H9 (cell line): ENCODE measurements around the gene ING2. TPM values are rescaled to one million over a fixed set of nuclear protein-coding genes. Genes with fewer than 3 reads are reported as not detected.

Experiments
- DNase-seq: peaks from one replicate; pipeline ENCODE4 v3.0.0-alpha.2; 2017
- H2AFZ ChIP-seq: one replicate; pipeline ENCODE4 v1.6.1; 2013; ENCODE audit warnings: mild to moderate bottlenecking, low read length, control low read depth, moderate library complexity
- H2AK5ac ChIP-seq: 2 replicates; pipeline ENCODE4 v1.6.1; 2013; ENCODE audit warnings: low read length, control low read depth, mixed read lengths; ENCODE audit not compliant: insufficient read length
- H2BK120ac ChIP-seq: one replicate; pipeline ENCODE4 v1.6.1; 2013; ENCODE audit warnings: low read depth, mild to moderate bottlenecking, low read length, control low read depth, inconsistent platforms; ENCODE audit not compliant: poor library complexity, severe bottlenecking
- H2BK12ac ChIP-seq: 2 replicates; pipeline ENCODE4 v1.6.1; 2013; ENCODE audit warnings: low read length, control low read depth, mixed read lengths, low read depth; ENCODE audit not compliant: insufficient read length
- H2BK15ac ChIP-seq: 2 replicates; pipeline ENCODE4 v1.6.1; 2013; ENCODE audit warnings: low read depth, low read length, control low read depth
- H2BK20ac ChIP-seq: one replicate; pipeline ENCODE4 v1.6.1; 2013; ENCODE audit warnings: low read depth, mild to moderate bottlenecking, low read length, control low read depth, inconsistent platforms; ENCODE audit not compliant: poor library complexity, severe bottlenecking
- H2BK5ac ChIP-seq: 2 replicates; pipeline ENCODE4 v1.6.1; 2013; ENCODE audit warnings: low read length, control low read depth, mixed read lengths; ENCODE audit not compliant: insufficient read length
- H3K14ac ChIP-seq: 2 replicates; pipeline ENCODE4 v1.6.1; 2013; ENCODE audit warnings: low read length, control low read depth; ENCODE audit not compliant: insufficient read depth
- H3K18ac ChIP-seq: 2 replicates; pipeline ENCODE4 v1.6.1; 2013; ENCODE audit warnings: low read depth, mild to moderate bottlenecking, mixed read lengths, low read length, control low read depth; ENCODE audit not compliant: insufficient read length
- H3K23ac ChIP-seq: 2 replicates; pipeline ENCODE4 v1.6.1; 2013; ENCODE audit warnings: low read length, control low read depth, mixed read lengths, low read depth; ENCODE audit not compliant: insufficient read length
- H3K23me2 ChIP-seq: 2 replicates; pipeline ENCODE4 v1.6.1; 2013; ENCODE audit warnings: low read depth, mild to moderate bottlenecking, mixed read lengths, low read length, control low read depth; ENCODE audit not compliant: insufficient read length, poor library complexity, severe bottlenecking
- H3K27ac ChIP-seq: 2 replicates; pipeline ENCODE4 v1.5.1; 2013; ENCODE audit warnings: low read length, control low read depth, mixed read lengths, low read depth; ENCODE audit not compliant: insufficient read length
- H3K27me3 ChIP-seq: 2 replicates; pipeline ENCODE4 v1.6.1; 2013; ENCODE audit warnings: low read length, control low read depth, inconsistent platforms; ENCODE audit not compliant: insufficient read depth
- H3K4ac ChIP-seq: 2 replicates; pipeline ENCODE4 v1.6.1; 2013; ENCODE audit warnings: low read depth, mild to moderate bottlenecking, control low read depth, inconsistent platforms, low read length, moderate library complexity
- H3K4me1 ChIP-seq: 2 replicates; pipeline ENCODE4 v1.6.1; 2013; ENCODE audit warnings: low read length, control low read depth, inconsistent platforms; ENCODE audit not compliant: insufficient read depth
- H3K4me2 ChIP-seq: 2 replicates; pipeline ENCODE4 v1.6.1; 2013; ENCODE audit warnings: low read length, control low read depth, mixed read lengths; ENCODE audit not compliant: insufficient read length, insufficient read depth
- H3K56ac ChIP-seq: 2 replicates; pipeline ENCODE4 v1.6.1; 2013; ENCODE audit warnings: low read depth, mild to moderate bottlenecking, mixed read lengths, low read length, control low read depth; ENCODE audit not compliant: insufficient read length
- H3K79me1 ChIP-seq: 2 replicates; pipeline ENCODE4 v1.6.1; 2013; ENCODE audit warnings: low read depth, mild to moderate bottlenecking, moderate library complexity, low read length, control low read depth, inconsistent platforms; ENCODE audit not compliant: insufficient read depth, poor library complexity, severe bottlenecking
- H3K79me2 ChIP-seq: 2 replicates; pipeline ENCODE4 v1.6.1; 2013; ENCODE audit warnings: low read length, control low read depth, inconsistent platforms; ENCODE audit not compliant: insufficient read depth
- H3K9ac ChIP-seq: 2 replicates; pipeline ENCODE4 v1.6.1; 2013; ENCODE audit warnings: low read length, control low read depth, mixed read lengths; ENCODE audit not compliant: insufficient read length; ENCODE audit errors: extremely low read depth
- H3K9me3 ChIP-seq: one replicate; pipeline ENCODE4 v1.6.1; 2013; ENCODE audit warnings: low read depth, low read length, inconsistent platforms; ENCODE audit not compliant: control insufficient read depth
- H3T11ph ChIP-seq: one replicate; pipeline ENCODE4 v1.6.1; 2013; ENCODE audit warnings: mild to moderate bottlenecking, low read length, control low read depth, inconsistent platforms
- H4K20me1 ChIP-seq: one replicate; pipeline ENCODE4 v1.6.1; 2013; ENCODE audit not compliant: control insufficient read depth, insufficient read length, insufficient read depth
- H4K5ac ChIP-seq: 2 replicates; pipeline ENCODE4 v1.6.1; 2013; ENCODE audit warnings: low read depth, mild to moderate bottlenecking, mixed read lengths, low read length, control low read depth; ENCODE audit not compliant: insufficient read length
- H4K8ac ChIP-seq: replicated peaks from 2 replicates; pipeline ENCODE4 v1.6.1; 2013; ENCODE audit warnings: low read length, control low read depth, mixed read lengths, low read depth; ENCODE audit not compliant: insufficient read length
- H4K91ac ChIP-seq: 2 replicates; pipeline ENCODE4 v1.6.1; 2013; ENCODE audit warnings: low read depth, mild to moderate bottlenecking, moderate library complexity, mixed read lengths, low read length, control low read depth; ENCODE audit not compliant: insufficient read length
- H3K27ac Mint-ChIP-seq, 3 experiments: 2 replicates in 2 of 3; 3 replicates in 1 of 3; pipeline ENCODE4 v1.8.0; 2020 to 2021; ENCODE audit warnings: mixed read lengths in 3 of 3, mild to moderate bottlenecking in 1 of 3, moderate library complexity in 1 of 3
- H3K27me3 Mint-ChIP-seq: 2 replicates; pipeline ENCODE4 v1.8.0; 2021; ENCODE audit warnings: low read depth, mild to moderate bottlenecking, moderate library complexity, mixed read lengths
- H3K36me3 Mint-ChIP-seq, 3 experiments: 2 replicates in 2 of 3; 3 replicates in 1 of 3; pipeline ENCODE4 v1.8.0; 2020 to 2021; ENCODE audit warnings: low read depth in 3 of 3, mixed read lengths in 3 of 3; ENCODE audit not compliant: insufficient read depth in 1 of 3
- H3K4me1 Mint-ChIP-seq, 2 experiments: 2 replicates each; pipeline ENCODE4 v1.8.0; 2020; ENCODE audit warnings: mixed read lengths in 2 of 2
- H3K4me3 Mint-ChIP-seq, 2 experiments: 2 replicates in 1 of 2; 3 replicates in 1 of 2; pipeline ENCODE4 v1.8.0; 2020 to 2021; ENCODE audit warnings: mild to moderate bottlenecking in 2 of 2, mixed read lengths in 2 of 2, moderate library complexity in 1 of 2
- H3K9me3 Mint-ChIP-seq, 2 experiments: 2 replicates in 1 of 2; 3 replicates in 1 of 2; pipeline ENCODE4 v1.8.0; 2020; ENCODE audit warnings: mild to moderate bottlenecking in 2 of 2, mixed read lengths in 2 of 2, moderate library complexity in 1 of 2
- CTCF ChIP-seq: fragments of 200-600 bp; sonication (generic); conservative IDR thresholded peaks from 3 replicates; pipeline ENCODE4 v1.8.0; 2021; ENCODE audit warnings: antibody characterized with exemption, mild to moderate bottlenecking
- WGBS: extraction: QIAGEN DNeasy Blood & Tissue Kit; methylation state at CpG from one replicate; pipeline ENCODE4 v1.1.7; 2013; ENCODE audit warnings: missing lambda C conversion rate, low lambda C conversion rate, mixed read lengths; ENCODE audit not compliant: insufficient read length; ENCODE audit errors: extremely low coverage; 5-methylcytosine and 5-hydroxymethylcytosine counted together
- total RNA-seq: library from RNA; stranded (reverse); gene quantifications from 2 replicates; pipeline ENCODE4 v1.2.1, GENCODE V29; 2021

Gene ING2
- total RNA-seq, 1 experiment from 2014 or later, result 18.6 TPM

DNA sequence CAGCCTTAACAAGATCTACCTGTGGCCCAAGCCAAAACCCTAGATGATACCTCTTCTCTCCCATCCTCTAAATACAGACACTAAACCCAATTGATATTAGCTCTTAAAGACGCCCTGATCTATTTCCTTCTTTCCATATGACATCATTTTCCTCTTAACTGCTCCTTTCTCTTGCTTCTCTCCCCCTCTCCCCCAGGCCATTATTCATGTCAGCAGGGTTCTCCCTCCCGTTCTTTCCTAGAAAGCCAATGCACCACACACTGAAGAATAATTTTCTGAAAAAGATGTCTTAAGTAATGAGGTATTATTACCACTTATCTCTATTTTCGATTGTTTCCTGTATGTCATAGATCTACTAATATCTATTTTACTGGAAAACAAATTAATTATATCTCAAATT is 9.7 kb upstream of the ING2 start:
- Histone ChIP-seq H4K5ac (no peak overlapping the region), H3K56ac (no peak overlapping the region), H3K9me3 (no peaks in the 10 kb centered on the region), H3K23ac (no peak overlapping the region), H3T11ph (no peak overlapping the region), H4K20me1 (no peaks in the 10 kb centered on the region), H2AFZ (no peak overlapping the region), H2BK120ac (no peak overlapping the region), H4K91ac (no peak overlapping the region), H2BK15ac (no peak overlapping the region), H3K79me2 (no peaks in the 10 kb centered on the region), H3K27ac (no peak overlapping the region), H3K14ac (no peak overlapping the region), H4K8ac (no peak overlapping the region), H2BK12ac (no peak overlapping the region), H3K18ac (no peak overlapping the region), H3K79me1 (no peaks in the 10 kb centered on the region), H2BK20ac (no peak overlapping the region), H2AK5ac (no peak overlapping the region), H3K9ac (no peak overlapping the region), H2BK5ac (no peak overlapping the region), H3K4me1 (no peaks in the 10 kb centered on the region; the same call in 1 of the 2 replicates), H3K4ac (no peak overlapping the region), H3K27me3 (no peaks in the 10 kb centered on the region), H3K4me2 (no peak overlapping the region), H3K23me2 (no peaks in the 10 kb centered on the region)
- no peak for TF ChIP-seq CTCF
- Mint-ChIP-seq H3K36me3 (peaks cover 3 to 26% (median 10%) of the 10 kb centered on the region in 3 experiments), H3K9me3 (0 out of 5 replicates have a peak, but pooled peaks cover 0 to 2% of the 10 kb centered on the region in 2 experiments), H3K4me3 (no peak overlapping the region), H3K4me1 (peaks cover 8 to 9% of the 10 kb centered on the region in 2 experiments), H3K27ac (peak overlapping the region in 2 of 3 experiments; percentile 0 to 1; a peak in 2 of 7 replicates), H3K27me3 (no peaks in the 10 kb centered on the region)
- no peak for DNase-seq
- WGBS, result no CpG with 5 or more reads among the region's 3 CpGs
